H1 (cell line): ENCODE results near the gene NEB. TPM values are rescaled to one million over a fixed set of nuclear protein-coding genes. Genes with fewer than 3 reads are reported as not detected.

Experiments used
- CTCF ChIA-PET: fragments of 300-600 bp; sonication (Branson Sonifier 250); formaldehyde crosslinking; loops from one replicate; lab custom pipeline; 2021; ENCODE audit not compliant: partially characterized antibody; lab: Charles Lee
- POLR2A ChIA-PET: fragments of 300-600 bp; sonication (Branson Sonifier 250); formaldehyde crosslinking; loops from one replicate; lab custom pipeline; 2021; ENCODE audit warnings: inconsistent platforms; ENCODE audit not compliant: partially characterized antibody; lab: Charles Lee
- DNase-seq, 2 experiments: peaks; one replicate each; pipeline versions ENCODE4 v3.0.0 to v3.0.0-alpha.2; 2010 to 2022; ENCODE audit warnings: low spot score in 2 of 2, low read depth in 1 of 2, mixed read lengths in 1 of 2
- FAIRE-seq: peaks from 2 replicates; lab custom pipeline; 2011; peaks lifted over from hg19 to GRCh38; lab: Jason Lieb, UNC
- H2AFZ ChIP-seq: 2 replicates; pipeline ENCODE4 v1.8.1; 2012; ENCODE audit warnings: low read length, inconsistent platforms
- H2AK5ac ChIP-seq: 2 replicates; pipeline ENCODE4 v1.6.1; 2013; ENCODE audit warnings: low read depth, low read length
- H2BK120ac ChIP-seq: replicated peaks from 2 replicates; pipeline ENCODE3; 2013; ENCODE audit warnings: low read depth, low read length, inconsistent platforms
- H2BK12ac ChIP-seq: 2 replicates; pipeline ENCODE4 v1.6.1; 2013; ENCODE audit warnings: low read depth, low read length
- H2BK15ac ChIP-seq: 2 replicates; pipeline ENCODE4 v1.6.1; 2013; ENCODE audit warnings: low read length
- H2BK20ac ChIP-seq: 2 replicates; pipeline ENCODE4 v1.6.1; 2013; ENCODE audit warnings: low read length
- H2BK5ac ChIP-seq: 2 replicates; pipeline ENCODE4 v1.6.1; 2013; ENCODE audit warnings: low read depth, low read length
- H3K14ac ChIP-seq: 2 replicates; pipeline ENCODE4 v1.6.1; 2013; ENCODE audit warnings: inconsistent platforms; ENCODE audit not compliant: insufficient read length
- H3K18ac ChIP-seq: 2 replicates; pipeline ENCODE4 v1.6.1; 2013; ENCODE audit warnings: low read length; ENCODE audit errors: extremely low read depth
- H3K23ac ChIP-seq: 2 replicates; pipeline ENCODE4 v1.6.1; 2013; ENCODE audit warnings: inconsistent platforms; ENCODE audit not compliant: insufficient read length
- H3K23me2 ChIP-seq: 2 replicates; pipeline ENCODE4 v1.6.1; 2013; ENCODE audit warnings: low read depth, low read length
- H3K27ac ChIP-seq: 2 replicates; pipeline ENCODE4 v1.6.1; 2011; ENCODE audit warnings: low read depth, low read length, inconsistent platforms
- H3K27me3 ChIP-seq, 4 experiments: replicated peaks in 1 of 4; 1 replicate in 1 of 4; 2 replicates in 3 of 4; pipeline versions ENCODE4 v1.6.1 to v1.8.1; 2011 to 2013; ENCODE audit warnings: low read length in 3 of 4, mild to moderate bottlenecking in 3 of 4, inconsistent platforms in 2 of 4, mixed read lengths in 2 of 4, moderate library complexity in 1 of 4; ENCODE audit not compliant: control insufficient read depth in 3 of 4, insufficient read depth in 3 of 4; ENCODE audit errors: extremely low read depth in 1 of 4
- H3K36me3 ChIP-seq, 4 experiments: 2 replicates each; pipeline versions ENCODE4 v1.6.1 to v1.8.1; 2011 to 2013; ENCODE audit warnings: mild to moderate bottlenecking in 4 of 4, low read length in 3 of 4, moderate library complexity in 2 of 4, control low read depth in 1 of 4, inconsistent platforms in 1 of 4; ENCODE audit not compliant: insufficient read depth in 4 of 4, control insufficient read depth in 2 of 4
- H3K4ac ChIP-seq: replicated peaks from 2 replicates; pipeline ENCODE3; 2013; ENCODE audit warnings: low read length, low read depth, mixed read lengths, inconsistent platforms; ENCODE audit not compliant: insufficient read length
- H3K4me1 ChIP-seq, 4 experiments: replicated peaks in 1 of 4; 1 replicate in 1 of 4; 2 replicates in 3 of 4; pipeline versions ENCODE4 v1.6.1 to v1.8.1; 2011 to 2013; ENCODE audit warnings: low read length in 3 of 4, inconsistent platforms in 2 of 4, mixed read lengths in 1 of 4; ENCODE audit not compliant: insufficient read depth in 4 of 4, control insufficient read depth in 3 of 4
- H3K4me2 ChIP-seq, 2 experiments: 2 replicates each; pipeline versions ENCODE4 v1.6.1 to v1.8.1; 2011 to 2013; ENCODE audit warnings: low read depth in 2 of 2, low read length in 2 of 2, control low read depth in 1 of 2, inconsistent platforms in 1 of 2, mild to moderate bottlenecking in 1 of 2; ENCODE audit not compliant: insufficient read depth in 1 of 2
- H3K4me3 ChIP-seq, 4 experiments: fragments of 200-600, 300-600 bp in 1 of 4; sonication (generic), shearing (Covaris generic), sonication (Bioruptor Twin) in 1 of 4; 2 replicates each; pipeline versions ENCODE4 v1.5.1 to v1.8.1; 2011 to 2016; ENCODE audit warnings: low read length in 4 of 4, low read depth in 3 of 4, control low read depth in 2 of 4, inconsistent platforms in 2 of 4, mild to moderate bottlenecking in 2 of 4, mixed read lengths in 1 of 4, moderate library complexity in 1 of 4; ENCODE audit not compliant: insufficient read depth in 2 of 4; ENCODE audit errors: extremely low read depth in 1 of 4
- H3K56ac ChIP-seq: replicated peaks from 2 replicates; pipeline ENCODE3; 2013; ENCODE audit warnings: low read depth, mild to moderate bottlenecking, mixed read lengths, low read length, inconsistent platforms; ENCODE audit not compliant: insufficient read length
- H3K79me1 ChIP-seq: 2 replicates; pipeline ENCODE4 v1.6.1; 2013; ENCODE audit warnings: low read depth, low read length, control low read depth
- H3K79me2 ChIP-seq, 2 experiments: 2 replicates each; pipeline versions ENCODE4 v1.6.1 to v1.8.1; 2012 to 2013; ENCODE audit warnings: low read length in 2 of 2, mild to moderate bottlenecking in 2 of 2, inconsistent platforms in 1 of 2; ENCODE audit not compliant: insufficient read depth in 2 of 2, control insufficient read depth in 1 of 2
- H3K9ac ChIP-seq, 4 experiments: replicated peaks in 1 of 4; 1 replicate in 1 of 4; 2 replicates in 3 of 4; pipeline versions ENCODE4 v1.6.1 to v1.8.1; 2011 to 2013; ENCODE audit warnings: low read depth in 3 of 4, low read length in 3 of 4, control low read depth in 2 of 4, mild to moderate bottlenecking in 2 of 4, moderate library complexity in 2 of 4, inconsistent platforms in 1 of 4; ENCODE audit errors: extremely low read depth in 1 of 4
- H3K9me3 ChIP-seq, 2 experiments: 2 replicates each; pipeline versions ENCODE4 v1.6.1 to v1.8.1; 2012 to 2013; ENCODE audit warnings: mild to moderate bottlenecking in 2 of 2, moderate library complexity in 2 of 2, control low read depth in 1 of 2, inconsistent platforms in 1 of 2, low read depth in 1 of 2, low read length in 1 of 2, mixed read lengths in 1 of 2; ENCODE audit not compliant: insufficient read depth in 2 of 2
- H4K20me1 ChIP-seq, 2 experiments: replicated peaks in 1 of 2; 2 replicates each; pipeline versions ENCODE3 to v1.8.1; 2011 to 2013; ENCODE audit warnings: inconsistent platforms in 2 of 2, low read length in 2 of 2, mild to moderate bottlenecking in 1 of 2; ENCODE audit not compliant: insufficient read depth in 2 of 2, control insufficient read depth in 1 of 2
- H4K5ac ChIP-seq: 2 replicates; pipeline ENCODE4 v1.6.1; 2013; ENCODE audit warnings: low read length, low read depth, mixed read lengths, inconsistent platforms; ENCODE audit not compliant: insufficient read length
- H4K8ac ChIP-seq: 2 replicates; pipeline ENCODE4 v1.8.0; 2013; ENCODE audit warnings: mild to moderate bottlenecking, moderate library complexity, low read length, inconsistent platforms; ENCODE audit not compliant: insufficient read depth; ENCODE audit errors: extremely low read depth
- H4K91ac ChIP-seq: replicated peaks from 2 replicates; pipeline ENCODE3; 2013; ENCODE audit warnings: low read length, mixed read lengths, inconsistent platforms; ENCODE audit not compliant: insufficient read length
- ASH2L ChIP-seq: fragments of 200-600, 300-600 bp; sonication (generic); IDR thresholded peaks from one replicate; pipeline ENCODE4 v1.7.1; 2017; ENCODE audit warnings: low read length
- JUND ChIP-seq: IDR thresholded peaks from 2 replicates; pipeline ENCODE4 v1.6.1; 2011; ENCODE audit warnings: mild to moderate bottlenecking, improper control_type of control experiment, low read length
- KDM1A ChIP-seq: fragments of 200-600, 300-600 bp; sonication (generic); IDR thresholded peaks from 2 replicates; pipeline ENCODE4 v1.7.1; 2016; ENCODE audit warnings: mild to moderate bottlenecking, low read length, borderline replicate concordance
- KDM4A ChIP-seq: IDR thresholded peaks from one replicate; pipeline ENCODE4 v1.7.1; 2012; ENCODE audit warnings: low read depth, mild to moderate bottlenecking, moderate library complexity, low read length, inconsistent platforms; ENCODE audit not compliant: severe bottlenecking
- MAFK ChIP-seq: IDR thresholded peaks from 2 replicates; pipeline ENCODE4 v1.6.1; 2012; ENCODE audit warnings: low read depth, mild to moderate bottlenecking, improper control_type of control experiment, low read length
- WGBS, 2 experiments: shearing (Covaris generic) in 1 of 2; methylation state at CpG; one replicate each; pipeline versions ENCODE4 v1.1.6 to v1.1.7; 2013 to 2015; ENCODE audit warnings: low lambda C conversion rate in 2 of 2, mixed read lengths in 2 of 2, inconsistent platforms in 1 of 2, low coverage in 1 of 2, missing lambda C conversion rate in 1 of 2; ENCODE audit not compliant: insufficient replicate concordance in 2 of 2, insufficient coverage in 1 of 2, insufficient read length in 1 of 2; ENCODE audit errors: extremely low coverage in 1 of 2, missing lambda C conversion rate in 1 of 2; 5-methylcytosine and 5-hydroxymethylcytosine counted together
- polyA plus RNA-seq, 7 experiments: library from polyadenylated mRNA; depleted of rRNA in 3 of 7; stranded (reverse) in 5 of 7; unstranded in 2 of 7; fragments of >200 nt in 5 of 7; fragments of 200-250 nt in 2 of 7; gene quantifications; 1 replicate in 5 of 7; 2 replicates in 1 of 7; 4 replicates in 1 of 7; pipeline versions ENCODE4 v1.2.1 to v1.2.3, GENCODE V29; 2011 to 2013; ENCODE audit warnings: missing spikeins in 2 of 7, mixed read lengths in 2 of 7
- total RNA-seq: library from RNA; stranded (reverse); fragmentation: NEBNext Ultra II Directional; extraction: Animal tissue kit (Norgen Biotek cat#: 25700); gene quantifications from 2 replicates; pipeline ENCODE4 v1.2.1, GENCODE V29; 2021
- TF ChIP-seq, protein P1 (sequence below): IDR thresholded peaks from 2 replicates; pipeline ENCODE4 v1.6.1; 2012; ENCODE audit warnings: inconsistent platforms

NEB gene
- total and polyA plus RNA-seq, 2 of the 8 experiments (the other 6 are each of a cell fraction or from before 2014, with no cell fraction given) = 1.4 to 2.5 TPM

DNA sequence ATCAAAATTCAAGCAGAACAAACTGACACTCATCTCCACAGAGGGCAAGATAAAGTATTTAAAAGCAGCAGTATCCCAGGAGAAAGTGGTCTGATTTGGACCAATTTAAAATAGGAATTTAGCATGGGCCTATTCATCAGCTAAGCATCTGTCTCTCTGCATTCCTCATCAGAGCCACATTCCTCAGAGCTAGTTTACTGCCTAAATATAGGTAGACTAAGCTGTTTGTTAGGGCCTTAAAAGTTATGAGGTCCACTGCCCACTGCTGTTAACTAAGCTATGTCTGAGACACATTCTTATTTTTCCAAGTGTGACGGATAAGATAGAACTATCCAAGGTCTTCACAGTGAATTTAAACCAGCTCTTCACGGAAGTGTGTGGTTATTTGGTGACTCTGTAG is 17.6 kb downstream of the NEB start:
- Histone ChIP-seq H3K27ac (no peak overlapping the region), H3K4me1 (no peaks in the 10 kb centered on the region), H3K23ac (no peak overlapping the region), H3K56ac (no peak overlapping the region), H4K5ac (no peak overlapping the region), H3K23me2 (no peaks in the 10 kb centered on the region), H3K18ac (no peak overlapping the region), H3K79me2 (no peaks in the 10 kb centered on the region), H3K9me3 (no peaks in the 10 kb centered on the region), H3K14ac (no peak overlapping the region), H4K8ac (no peak overlapping the region), H2BK20ac (no peak overlapping the region), H3K4ac (no peak overlapping the region), H3K27me3 (no peaks in the 10 kb centered on the region), H4K20me1 (no peaks in the 10 kb centered on the region), H2AK5ac (no peak overlapping the region), H3K4me2 (no peak overlapping the region), H3K9ac (no peak overlapping the region), H2BK5ac (no peak overlapping the region), H2AFZ (no peak overlapping the region), H2BK120ac (no peak overlapping the region), H3K79me1 (no peaks in the 10 kb centered on the region), H3K4me3 (no peak overlapping the region), H2BK15ac (no peak overlapping the region), H3K36me3 (no peaks in the 10 kb centered on the region), H2BK12ac (no peak overlapping the region), H4K91ac (no peak overlapping the region)
- FAIRE-seq (no peak), DNase-seq (no peak)
- ChIA-PET CTCF (interaction anchor here (0.5 to 1.3 kb wide), 4 partner anchors 11 to 138 kb away, joined by 3 to 4 read pairs (median 4); no protein-coding TSS in a partner anchor), POLR2A (interaction anchor here (0.7 kb wide), 1 partner anchor 15 kb away, joined by 3 read pairs; no protein-coding TSS in a partner anchor)
- 88% methylated on average over 2 of the region's 2 CpGs; no CpG with 5 or more reads in 1 of the 2 experiments for WGBS, 2 experiments
- TF ChIP-seq KDM1A = no peak
- no peak for TF ChIP-seq MAFK
- TF ChIP-seq, protein P1, sequence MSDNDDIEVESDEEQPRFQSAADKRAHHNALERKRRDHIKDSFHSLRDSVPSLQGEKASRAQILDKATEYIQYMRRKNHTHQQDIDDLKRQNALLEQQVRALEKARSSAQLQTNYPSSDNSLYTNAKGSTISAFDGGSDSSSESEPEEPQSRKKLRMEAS = no peak
- TF ChIP-seq JUND = no peak
- no peak for TF ChIP-seq KDM4A
- no peak for TF ChIP-seq ASH2L
